ENCODE measurements around the gene LRP1B.
A peak's percentile ranks its signal among the peaks of the same experiment; 100 is the strongest.

Gene LRP1B

DNA sequence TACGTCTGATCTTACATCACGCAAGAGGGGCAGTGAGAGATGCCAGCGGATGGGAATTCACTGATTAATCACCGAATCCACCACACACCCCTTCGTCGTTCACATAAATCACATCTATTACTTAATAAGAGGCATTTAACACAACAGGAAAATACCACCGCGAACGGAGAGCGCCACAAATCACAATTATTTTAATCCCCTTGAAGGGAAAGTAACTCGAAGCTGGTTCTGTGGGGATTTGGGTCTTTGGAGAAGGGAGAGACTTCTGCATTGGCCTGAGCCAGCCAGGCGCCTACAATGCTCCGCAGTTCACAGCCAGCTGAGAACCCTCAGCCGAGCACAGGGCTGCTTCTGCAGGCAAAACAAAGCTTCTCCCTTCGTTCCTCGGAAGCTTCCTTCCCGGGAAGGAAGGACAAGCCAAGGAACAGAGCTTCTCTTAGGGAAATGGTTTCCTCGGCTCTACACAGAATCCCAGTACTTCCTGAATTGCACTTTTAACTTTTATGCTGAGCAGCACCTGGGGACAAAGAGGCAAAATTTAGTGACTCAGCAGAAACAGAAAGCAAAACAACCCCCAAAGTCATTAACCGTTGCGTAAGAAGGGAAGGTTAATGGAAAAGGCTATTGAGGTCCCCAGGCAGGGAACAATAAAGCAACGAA is at the start of gene LRP1B:
LRP1B (minus strand) TSS at position 7 of the 660 bp plus-strand sequence. CDS start 287 bp downstream, outside the sequence.
- DNase-seq, result peak; percentile 28

DNA sequence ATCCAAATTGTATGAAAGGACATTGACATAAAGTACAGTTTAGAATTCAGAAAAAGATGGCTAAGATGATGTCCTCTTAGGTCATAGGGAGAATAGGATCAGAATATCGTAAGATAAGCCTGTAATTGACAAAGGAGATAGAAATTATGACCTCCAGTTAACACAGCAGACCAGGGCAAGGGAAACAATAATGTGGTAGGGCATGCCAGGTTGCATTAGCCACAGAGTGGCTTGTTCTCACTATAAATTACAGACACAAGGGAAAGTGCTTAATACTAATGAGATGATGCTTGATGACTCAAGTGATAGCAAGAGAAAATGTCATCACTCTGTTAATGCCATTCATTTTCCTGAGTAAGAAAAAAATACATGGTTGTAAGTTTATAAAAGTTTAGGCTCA is 48.9 kb upstream of the LRP1B start:
- no peak for DNase-seq

DNA sequence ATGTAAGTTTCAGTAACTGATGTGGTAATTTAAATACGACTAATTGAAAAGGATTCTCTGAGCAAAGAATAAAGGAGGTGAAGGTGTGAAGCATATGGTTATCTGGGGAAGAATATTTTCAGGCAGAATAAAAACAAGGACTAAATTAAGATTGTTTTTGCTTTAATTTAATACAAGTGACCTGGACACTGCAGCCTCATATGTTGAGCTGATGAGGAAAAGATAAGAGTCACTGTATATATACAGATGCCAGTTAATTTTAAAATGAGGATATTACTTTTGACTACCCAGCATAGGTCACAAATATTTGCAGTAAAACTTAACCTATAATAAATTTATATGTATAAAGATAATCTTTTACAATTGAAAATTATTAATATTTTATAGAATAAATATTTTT is 47.8 kb upstream of the LRP1B start:
- DNase-seq, result no peak

DNA sequence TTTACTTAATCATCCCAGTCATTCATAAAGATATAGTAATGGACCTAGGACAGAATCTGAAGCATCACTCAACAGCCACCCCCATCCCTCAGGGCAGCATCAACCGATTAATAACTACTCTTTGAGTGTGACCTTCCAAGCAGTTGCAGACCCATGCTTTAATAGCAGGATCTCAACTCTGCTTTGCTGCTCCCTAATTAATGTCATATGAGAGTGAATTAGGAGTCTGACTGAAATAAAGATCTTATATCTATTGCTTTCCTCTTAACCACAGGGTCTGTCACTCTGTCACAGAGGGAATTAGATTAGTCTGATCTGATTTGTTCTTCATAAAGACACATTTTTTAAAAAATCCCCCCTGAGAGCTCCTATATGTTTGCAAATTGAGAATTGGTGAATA is 46.1 kb upstream of the LRP1B start:
- no peak for DNase-seq

DNA sequence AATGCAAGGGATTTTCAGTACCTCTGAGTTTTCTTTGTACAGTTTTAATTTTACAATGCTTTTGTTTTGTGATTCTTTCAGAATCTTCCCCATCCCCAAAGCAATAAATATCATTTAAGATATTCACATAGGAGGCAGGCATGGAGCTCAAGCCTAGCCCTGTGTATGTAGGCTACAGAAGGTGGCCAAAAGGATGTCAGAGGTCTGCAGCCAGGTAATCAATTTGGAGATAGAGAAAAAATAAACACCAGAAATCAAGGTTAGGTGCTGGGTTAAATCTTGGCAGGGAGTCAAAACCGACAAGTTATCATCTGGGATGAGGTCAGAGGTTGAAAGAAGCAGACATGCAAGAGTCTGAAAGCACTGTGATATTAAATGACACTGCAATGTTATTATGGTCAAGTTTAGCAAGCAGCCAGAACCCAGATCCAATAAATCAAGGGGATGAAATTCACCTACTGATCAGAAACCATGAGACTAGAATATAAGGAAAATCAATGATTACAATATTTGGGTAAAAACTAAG is 45.1 kb upstream of the LRP1B start:
- DNase-seq, result no peak

DNA sequence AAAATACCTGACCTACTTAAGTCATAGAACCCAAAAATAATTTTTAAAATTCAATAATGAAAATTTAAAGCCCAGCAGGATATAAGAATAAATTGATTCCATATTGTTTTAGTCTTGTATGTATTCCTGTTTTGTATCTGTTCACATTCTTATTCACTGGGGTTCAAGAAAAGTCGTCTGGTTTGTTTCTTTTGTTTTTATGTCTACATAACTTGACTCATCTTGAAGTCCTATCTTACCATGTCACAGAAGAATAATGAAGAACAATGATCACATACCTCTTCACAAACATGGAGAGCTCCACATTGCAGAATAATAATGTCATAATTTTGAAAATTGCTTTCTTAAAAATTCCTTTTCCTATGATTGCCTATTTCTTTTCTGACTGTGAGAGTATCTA is 43.4 kb upstream of the LRP1B start:
- DNase-seq, result no peak

DNA sequence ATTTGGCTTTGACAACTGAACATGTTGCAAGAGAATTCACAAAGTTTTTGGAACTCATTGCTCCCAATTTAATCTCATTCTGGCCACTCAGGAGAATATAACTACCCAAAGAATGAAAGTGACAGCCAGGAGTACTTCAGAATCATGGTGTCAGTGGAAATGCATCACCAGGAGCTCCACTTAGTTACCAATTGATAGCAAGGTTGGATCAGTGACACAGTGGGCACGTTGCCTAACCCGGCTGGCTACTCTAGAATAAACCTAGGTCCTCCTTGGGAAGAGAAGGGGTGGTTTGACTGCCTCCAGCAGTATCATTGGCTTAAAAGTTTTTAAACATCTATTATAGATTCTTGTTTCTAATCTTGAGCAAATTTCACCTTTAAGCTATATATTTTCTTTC is 40.0 kb upstream of the LRP1B start:
- no peak for DNase-seq

DNA sequence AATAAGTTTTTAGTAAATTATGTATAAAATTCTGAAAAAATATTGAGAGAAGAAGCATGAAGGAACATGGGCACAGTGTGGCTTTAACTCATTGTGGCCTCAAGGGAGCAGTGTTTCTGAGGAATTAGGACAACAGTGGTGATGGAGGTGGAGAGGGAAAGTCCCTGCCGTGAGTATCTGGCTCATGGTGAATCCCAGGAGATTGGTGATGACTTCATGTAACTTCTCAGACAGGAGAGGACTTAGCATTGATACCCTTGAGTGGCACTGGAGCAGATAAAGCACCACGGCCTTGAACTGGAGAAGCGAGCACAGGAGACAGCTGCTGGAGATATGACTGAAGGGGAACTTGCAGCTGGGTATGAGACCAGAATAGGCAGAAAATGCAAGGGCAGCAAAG is 35.0 kb upstream of the LRP1B start:
- DNase-seq, result peak; percentile 40

DNA sequence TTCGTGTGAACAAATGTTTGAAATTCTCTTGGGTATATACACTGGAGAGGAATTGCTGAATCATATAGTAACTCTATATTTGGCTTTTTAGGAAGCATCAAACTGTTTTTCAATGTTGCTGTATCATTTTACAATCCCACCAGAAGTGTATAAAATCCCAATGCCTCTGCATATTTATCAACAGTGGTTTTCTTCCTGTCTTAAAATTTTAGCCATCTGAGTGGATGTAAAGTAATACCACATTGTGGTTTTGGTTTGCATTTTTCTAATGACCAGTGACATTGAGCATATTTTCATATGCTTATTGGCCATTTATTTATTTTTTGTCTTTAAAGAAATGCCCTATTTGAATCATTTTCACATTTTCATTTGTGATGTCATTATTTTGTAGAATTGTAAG is 22.8 kb upstream of the LRP1B start:
- no peak for DNase-seq

DNA sequence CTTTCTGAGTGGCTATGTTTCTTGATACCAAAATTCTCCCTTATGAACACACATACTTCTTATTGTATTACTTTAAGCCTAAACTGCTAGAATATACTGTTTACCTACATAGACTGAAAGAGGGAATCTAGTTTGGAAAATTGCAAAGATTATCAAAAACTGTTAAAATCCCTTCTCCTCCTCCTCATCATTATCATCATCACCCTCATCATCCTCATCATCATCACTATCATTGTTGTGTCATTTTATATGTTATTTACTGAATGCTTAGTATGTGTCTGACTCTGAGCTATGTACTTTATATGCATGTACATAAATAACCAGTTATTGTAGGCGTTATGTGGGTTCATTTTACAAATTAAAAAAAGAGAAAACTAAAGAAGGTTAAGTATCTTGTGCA is 19.6 kb upstream of the LRP1B start:
- no peak for DNase-seq

DNA sequence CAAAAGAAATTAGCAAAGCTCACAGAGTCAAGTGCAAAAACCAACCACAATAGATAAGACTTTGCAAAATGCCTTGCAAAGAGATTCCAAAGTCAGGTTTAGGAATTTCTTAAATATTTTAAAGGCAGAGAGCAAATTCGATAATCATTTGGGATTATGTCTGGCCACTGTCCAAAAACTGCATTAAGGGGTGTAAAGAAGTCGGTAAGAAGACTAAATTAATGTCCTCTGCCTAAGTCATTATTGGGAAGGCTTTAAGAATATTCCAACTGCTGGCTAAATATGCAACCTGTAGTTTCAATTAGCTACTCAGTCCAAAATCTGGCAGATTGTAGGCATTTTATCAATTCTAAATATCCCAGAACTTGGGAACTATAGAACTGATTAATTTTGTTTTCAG is 13.7 kb upstream of the LRP1B start:
- DNase-seq, result no peak

DNA sequence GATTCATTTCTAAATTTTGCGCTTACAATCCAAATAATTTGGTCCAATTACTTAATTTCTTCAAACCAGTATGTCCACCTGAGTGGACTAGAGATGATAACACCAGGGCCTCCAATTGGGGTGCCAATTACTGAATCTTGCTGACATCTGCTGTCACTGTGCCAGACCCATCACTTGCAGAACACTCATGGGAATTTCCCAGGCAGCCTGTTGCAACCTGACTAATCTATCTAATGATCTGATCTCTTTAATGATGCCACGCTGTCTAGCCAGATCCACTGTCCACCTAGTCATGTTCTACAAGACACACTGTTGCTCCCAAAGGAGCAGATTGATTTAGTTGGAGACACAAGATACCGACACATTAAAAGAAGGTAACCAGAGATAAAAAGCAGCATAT is 11.8 kb upstream of the LRP1B start:
- no peak for DNase-seq

DNA sequence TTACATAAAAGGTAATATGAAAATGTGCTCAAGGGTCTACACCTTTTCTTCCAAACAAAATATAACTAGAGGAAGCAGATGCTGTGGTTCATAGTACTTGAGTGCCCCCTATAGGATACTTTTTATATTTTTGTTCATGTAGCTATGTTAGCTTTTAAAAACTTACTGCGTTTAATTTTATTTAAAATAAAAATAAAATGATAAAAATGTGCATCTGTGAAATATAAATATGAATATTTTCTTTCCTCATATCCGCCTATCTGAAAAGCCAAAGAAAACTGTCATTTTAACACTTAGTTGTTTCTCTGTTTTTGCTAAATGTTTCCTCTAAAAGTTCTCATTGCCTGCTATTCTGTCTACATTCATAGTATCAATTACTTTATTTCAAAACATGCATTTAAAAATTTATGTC is 9.6 kb upstream of the LRP1B start:
- DNase-seq, result peak; percentile 14

DNA sequence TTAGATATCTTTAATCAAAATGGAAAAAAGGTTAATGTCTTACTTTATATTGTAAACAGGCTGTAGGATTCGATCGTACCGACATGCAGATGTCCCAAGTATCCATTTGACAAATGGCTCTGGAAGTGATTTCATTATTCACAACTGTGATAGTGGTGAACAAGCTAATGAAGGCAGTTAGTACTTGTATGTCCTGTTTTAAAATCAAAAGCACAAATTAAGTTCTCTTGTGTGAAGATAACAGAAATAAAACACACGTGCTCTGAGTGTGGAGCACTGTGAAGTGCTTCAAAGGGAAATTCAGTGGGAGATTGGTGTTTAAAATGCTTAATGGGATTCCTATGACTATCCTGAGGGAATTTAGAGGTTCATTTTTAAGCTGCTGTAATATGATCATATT is 8.6 kb upstream of the LRP1B start:
- DNase-seq, result no peak

DNA sequence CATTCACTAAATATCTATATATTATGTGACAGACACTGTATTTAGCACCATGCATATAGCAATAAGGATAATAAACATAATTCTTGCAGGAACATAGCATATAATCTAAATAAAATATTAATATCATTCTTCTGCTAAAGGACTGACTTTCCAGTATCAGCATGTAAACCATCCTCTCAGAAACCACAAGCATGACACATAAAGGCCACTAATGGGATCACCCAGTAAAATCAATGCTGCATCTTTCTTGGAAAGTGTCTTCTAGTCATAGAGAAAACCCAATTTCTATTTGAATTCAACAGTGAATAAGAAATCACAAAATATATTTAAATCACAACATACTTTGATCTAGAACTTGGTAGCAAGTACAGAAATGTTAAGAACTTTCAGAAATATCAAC is 5.8 kb upstream of the LRP1B start:
- no peak for DNase-seq

DNA sequence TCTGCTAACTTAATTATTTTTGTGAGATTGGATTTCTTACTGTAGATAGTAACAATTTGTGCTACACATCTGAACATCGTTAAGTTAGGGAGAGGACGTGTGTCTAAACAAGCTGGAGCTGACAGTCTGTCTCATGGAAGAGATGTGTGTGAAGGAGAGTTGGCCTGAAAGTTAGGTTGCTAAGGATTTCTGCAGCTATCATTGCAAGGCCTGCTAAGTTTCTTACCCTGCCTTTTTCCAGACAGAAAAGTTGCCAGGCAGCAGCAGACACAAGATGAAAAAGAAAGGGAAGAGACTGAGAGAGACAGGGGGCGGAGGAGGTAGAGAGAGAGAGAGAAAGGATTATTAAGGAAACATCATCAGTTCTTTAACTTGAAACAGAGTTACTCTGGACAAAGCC is 4.1 kb upstream of the LRP1B start:
- DNase-seq, result no peak

DNA sequence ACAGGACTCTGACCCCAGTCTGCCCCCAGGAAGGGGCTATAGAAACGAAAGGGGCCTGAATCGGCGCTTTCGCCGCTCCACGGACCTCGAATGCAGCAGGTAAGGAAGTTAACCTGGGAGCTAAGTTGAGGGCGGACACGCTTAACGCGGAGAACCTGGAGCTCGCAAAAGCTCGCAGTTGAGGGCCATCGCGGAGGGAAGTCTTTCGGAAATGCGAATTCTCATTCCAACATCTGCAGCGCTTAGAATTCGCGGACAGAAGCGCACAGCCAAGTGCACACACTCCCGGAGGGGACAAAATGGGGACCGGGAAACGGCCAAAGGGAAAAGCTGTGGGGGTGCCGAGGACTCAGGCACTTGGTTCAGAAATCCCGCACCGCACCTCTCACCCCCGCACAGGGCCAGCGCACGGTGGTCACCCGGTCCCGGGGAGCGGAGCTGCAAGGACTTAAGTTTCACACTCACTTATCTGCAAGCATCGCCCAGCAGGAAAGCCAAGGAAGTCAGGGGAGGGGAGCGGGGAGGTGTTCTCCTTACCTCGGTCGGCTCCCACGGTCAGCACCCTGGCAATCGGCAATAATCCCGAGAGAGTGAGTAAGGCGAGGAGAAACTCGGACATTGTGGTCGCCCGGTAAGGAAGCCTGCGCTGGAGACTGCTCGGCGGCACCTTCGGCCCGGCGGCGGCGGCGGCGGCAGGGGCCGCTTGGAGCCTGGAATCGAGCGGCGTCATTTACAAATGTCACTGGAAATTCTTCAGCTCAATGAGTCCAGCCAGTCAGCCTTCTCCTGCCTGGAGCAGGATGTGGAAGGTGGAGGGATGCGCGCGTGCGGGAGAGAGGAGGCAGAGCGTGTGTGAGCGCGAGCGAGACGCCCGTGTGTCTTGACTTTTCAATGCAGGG is 456 bp downstream of the LRP1B start:
- peak; percentile 32 for DNase-seq

DNA sequence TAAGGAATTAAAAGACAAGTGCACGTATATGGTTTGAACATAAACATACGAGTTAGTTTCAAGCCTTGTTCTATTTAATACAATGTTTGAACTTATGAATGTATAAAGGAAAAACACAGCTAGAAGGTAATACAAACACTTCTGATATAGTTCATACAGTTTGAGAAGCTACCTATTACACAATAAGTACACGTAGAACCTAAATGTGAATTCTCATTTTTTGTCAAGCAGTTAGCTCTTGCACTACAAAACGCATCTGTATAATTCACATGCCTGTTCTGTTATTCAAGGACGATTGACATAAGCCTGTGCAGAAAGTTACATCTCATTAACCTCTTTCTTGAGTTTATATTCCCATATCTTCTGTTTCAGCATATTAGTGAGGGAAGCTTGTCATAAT is 2.7 kb downstream of the LRP1B start:
- no peak for DNase-seq

DNA sequence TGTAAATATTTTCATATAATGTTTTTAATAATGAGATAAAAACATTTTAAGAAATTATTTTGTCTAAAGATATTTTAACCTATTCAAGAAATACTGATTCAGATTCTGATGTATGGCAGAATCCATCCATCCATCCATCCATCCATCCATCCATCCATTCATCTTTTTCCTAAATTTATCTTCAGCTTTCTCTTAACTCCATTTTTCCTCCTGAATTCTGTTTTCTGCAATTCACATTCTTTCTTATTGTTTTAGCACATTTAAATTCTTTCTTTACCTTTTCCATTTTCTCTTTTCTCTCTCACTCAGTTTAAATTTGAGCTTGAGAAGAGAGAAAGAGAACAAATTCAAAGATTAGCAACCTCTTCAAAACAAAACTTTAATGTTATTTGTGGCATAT is 3.6 kb downstream of the LRP1B start:
- DNase-seq, result no peak

DNA sequence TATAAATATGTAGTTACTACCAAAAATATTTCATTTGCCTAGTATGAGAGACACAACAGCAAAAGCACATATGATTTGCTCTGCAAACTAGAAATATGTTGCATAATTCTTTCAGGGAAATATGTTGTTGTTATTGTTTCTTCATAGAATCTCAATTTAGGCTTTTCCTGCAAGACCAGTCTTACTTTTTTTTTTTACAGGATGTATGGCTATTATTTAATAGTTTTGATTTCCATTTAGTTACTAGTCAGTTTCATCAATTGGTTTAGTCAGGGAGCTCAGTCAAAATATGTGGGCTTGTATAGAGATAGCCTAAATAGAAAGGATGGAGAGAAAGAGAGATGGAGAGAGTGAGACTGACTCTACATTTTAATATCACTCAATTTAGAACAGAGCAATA is 6.1 kb downstream of the LRP1B start:
- DNase-seq, result no peak

DNA sequence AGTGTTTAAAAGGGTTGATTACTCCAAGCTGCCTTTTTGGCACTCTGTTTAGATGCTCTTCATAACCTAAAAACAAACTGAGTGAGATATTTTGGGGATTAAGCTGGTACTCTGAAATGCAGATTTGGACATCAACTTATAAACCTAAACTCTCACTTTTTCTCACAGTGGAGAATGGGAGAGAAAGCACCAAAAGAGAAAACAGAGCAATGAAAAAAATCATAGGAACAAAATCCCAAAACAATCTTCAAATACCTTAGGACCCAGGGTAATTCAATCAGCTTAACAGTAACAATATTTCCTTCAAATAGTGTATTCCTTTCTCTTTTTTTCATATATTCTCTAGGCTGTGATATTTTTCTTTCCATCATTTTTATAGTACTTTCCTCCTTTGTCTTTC is 11.5 kb downstream of the LRP1B start:
- no peak for DNase-seq

DNA sequence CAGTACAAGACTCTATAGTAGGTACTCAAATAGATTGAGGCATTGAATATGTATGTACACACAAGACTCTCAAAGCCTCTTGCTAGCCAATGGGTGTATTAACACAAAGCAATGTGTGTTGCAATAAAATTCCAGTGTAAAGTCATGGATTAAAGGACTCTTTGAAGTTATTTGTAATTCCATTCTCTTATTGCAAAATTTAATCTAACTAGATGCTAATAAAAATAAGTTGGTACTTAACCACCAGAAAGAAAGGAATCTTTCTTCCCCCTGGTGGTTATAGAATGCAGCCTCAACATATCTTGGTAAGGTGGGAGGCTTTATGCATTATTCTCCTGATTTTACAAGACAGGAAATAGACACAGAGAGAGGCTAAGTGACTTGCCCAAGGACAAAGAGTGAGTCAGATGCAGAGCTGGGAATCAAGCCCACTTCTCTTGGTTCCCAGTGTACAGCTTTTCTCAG is 18.0 kb downstream of the LRP1B start:
- peak; percentile 33 for DNase-seq

DNA sequence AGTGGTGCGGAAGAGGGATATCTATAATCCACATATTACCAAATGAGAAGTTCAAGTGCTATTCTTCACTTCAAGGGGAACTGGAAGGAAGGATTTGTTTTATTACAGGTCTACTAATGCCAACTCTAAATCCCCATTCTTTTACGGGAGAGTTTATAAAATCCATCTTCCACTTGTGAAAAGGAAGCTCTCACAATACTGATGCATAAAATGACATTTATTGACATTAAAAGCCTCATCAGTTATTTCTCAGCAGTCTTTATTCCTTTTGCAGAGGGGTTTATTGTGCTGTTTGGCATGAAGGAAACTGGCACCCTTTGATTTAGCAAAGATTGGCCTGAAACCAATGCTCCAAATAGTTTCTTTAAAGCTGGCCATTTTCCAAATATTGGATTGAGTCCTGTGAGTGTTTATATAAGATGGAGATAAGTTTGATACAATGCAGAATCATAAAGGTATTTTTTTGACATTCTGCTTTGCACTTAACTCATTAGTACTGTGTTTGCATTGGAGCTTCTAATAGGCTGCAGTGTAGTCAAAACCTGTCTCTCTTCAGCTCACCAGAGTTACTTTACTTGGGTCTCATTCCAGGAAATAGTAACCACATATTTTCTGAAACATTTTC is 26.6 kb downstream of the LRP1B start:
- no peak for DNase-seq

DNA sequence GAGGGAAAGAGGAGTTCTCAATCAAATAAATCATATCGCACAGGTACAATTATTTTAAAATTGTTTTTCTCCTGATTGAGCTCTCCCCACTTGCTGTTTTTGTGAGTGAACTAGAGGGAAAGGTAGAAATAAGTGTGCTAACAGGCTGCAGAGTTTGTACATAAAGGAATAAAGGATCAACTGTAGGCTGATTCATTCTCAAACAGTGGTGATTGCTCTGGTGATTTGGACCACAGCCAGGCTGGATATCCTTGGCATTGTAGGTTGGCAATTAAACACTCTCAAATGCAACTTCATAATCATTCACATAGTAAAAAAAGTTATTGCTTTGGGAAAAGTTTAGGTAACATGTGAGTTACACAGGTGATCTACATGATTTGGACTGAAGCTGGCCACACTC is 29.8 kb downstream of the LRP1B start:
- no peak for DNase-seq
